Ovary (tissue), 3 donors: ENCODE results near the gene CD93.

Source experiments
- EP300 ChIP-seq: sonication (generic); formaldehyde crosslinking; IDR thresholded peaks from one replicate; pipeline ENCODE4 v1.6.1; 2017; ENCODE audit warnings: antibody characterized with exemption
- TF ChIP-seq, protein P1 (sequence below), 3 donors: fragments of 450-650 bp in 2 of 3; fragments of 200-600 bp in 1 of 3; IDR thresholded peaks; one replicate each; pipeline versions ENCODE4 v1.5.1 to v1.8.0; 2016 to 2022; ENCODE audit warnings: antibody characterized with exemption in 3 of 3, mild to moderate bottlenecking in 1 of 3
- donor health status: DM: no; HTN: no; CAD: no.

DNA sequence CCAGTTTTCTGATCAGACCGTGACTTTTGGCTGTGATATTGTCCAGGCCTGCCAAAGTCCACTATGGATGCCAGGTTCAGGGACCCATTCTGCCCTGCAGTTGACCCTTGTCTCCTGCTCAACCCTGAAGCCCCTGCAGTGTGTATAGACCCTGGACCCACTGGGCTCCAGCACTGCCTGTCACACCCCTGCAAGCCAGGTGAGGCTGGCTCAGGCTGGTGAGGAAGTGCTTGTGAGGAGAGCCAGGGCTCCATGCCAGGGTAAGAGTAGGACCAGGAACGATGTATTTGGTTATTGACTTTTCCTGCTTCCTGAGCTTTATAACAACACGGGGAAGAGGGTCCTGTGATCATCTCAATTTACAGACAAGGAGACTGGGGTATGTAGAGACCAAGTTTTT, 19.1 kb upstream of the CD93 start:
- TF ChIP-seq, protein P1, sequence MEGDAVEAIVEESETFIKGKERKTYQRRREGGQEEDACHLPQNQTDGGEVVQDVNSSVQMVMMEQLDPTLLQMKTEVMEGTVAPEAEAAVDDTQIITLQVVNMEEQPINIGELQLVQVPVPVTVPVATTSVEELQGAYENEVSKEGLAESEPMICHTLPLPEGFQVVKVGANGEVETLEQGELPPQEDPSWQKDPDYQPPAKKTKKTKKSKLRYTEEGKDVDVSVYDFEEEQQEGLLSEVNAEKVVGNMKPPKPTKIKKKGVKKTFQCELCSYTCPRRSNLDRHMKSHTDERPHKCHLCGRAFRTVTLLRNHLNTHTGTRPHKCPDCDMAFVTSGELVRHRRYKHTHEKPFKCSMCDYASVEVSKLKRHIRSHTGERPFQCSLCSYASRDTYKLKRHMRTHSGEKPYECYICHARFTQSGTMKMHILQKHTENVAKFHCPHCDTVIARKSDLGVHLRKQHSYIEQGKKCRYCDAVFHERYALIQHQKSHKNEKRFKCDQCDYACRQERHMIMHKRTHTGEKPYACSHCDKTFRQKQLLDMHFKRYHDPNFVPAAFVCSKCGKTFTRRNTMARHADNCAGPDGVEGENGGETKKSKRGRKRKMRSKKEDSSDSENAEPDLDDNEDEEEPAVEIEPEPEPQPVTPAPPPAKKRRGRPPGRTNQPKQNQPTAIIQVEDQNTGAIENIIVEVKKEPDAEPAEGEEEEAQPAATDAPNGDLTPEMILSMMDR (IDR thresholded peaks at IDR 0.05), result no peak
- no peak for TF ChIP-seq EP300
